ENCODE data around the gene APLN. TPM values are rescaled to one million over a fixed set of nuclear protein-coding genes. Genes with fewer than 3 reads are reported as not detected.

Gene APLN
- total and polyA plus RNA-seq, 9 of the 15 experiments (the other 6 are each of a cell fraction or from before 2014, with no cell fraction given), result 0.04 to 0.06 TPM; not detected in 7

GRCh38 chrX:129694805-129695204, 40.0 kb upstream of the APLN start (continued):
- no peak for TF ChIP-seq ZNF512 (tag; IDR thresholded peaks at IDR 0.05)
- TF ChIP-seq NFATC3 (IDR thresholded peaks at IDR 0.05), result no peak

GRCh38 chrX:129693354-129693753, 38.6 kb upstream of the APLN start:
- no peaks in the 10 kb centered on the region for H3K79me2 ChIP-seq (ENCODE audit: control insufficient read depth, insufficient read depth, low read length)
- CTCF ChIA-PET (ENCODE audit: low intra/inter-chr PET ratio), result no interaction called here
- in situ Hi-C loops (cut with MboI), result no loop called here
- WGBS (ENCODE audit: insufficient coverage, low coverage, missing lambda C conversion rate), result 6% methylated on average over 3 of the region's 3 CpGs
- no peak overlapping the region for H3K4me2 ChIP-seq (ENCODE audit: insufficient read depth, low read length)
- no peaks in the 10 kb centered on the region for H4K20me1 ChIP-seq (replicated peaks; ENCODE audit: control insufficient read depth, insufficient read depth, low read length)
- no peaks in the 10 kb centered on the region for H3K9me3 ChIP-seq (replicated peaks; ENCODE audit: control insufficient read depth, insufficient read depth, low read depth, low read length)
- ATAC-seq (no peak), DNase-seq (ENCODE audit: extremely low read depth in 1 of 4, low spot score in 3 of 4) (no peak), FAIRE-seq (no peak)
- H3K9ac ChIP-seq (ENCODE audit: insufficient read depth in 1 of 2, low read depth in 2 of 2, low read length in 2 of 2), result no peak overlapping the region
- TF ChIP-seq CEBPB (tag; IDR thresholded peaks at IDR 0.05) (0 out of 2 replicates have a peak, but pooled peaks have one; percentile 8), ZBTB1 (CRISPR knock-in tag; IDR thresholded peaks at IDR 0.05; ENCODE audit: borderline replicate concordance, low read depth) (no peak)
- H3K4me3 ChIP-seq, result no peak overlapping the region
- no peaks in the 10 kb centered on the region for H3K36me3 ChIP-seq (ENCODE audit: control insufficient read depth, insufficient read depth, low read length)
- no peaks in the 10 kb centered on the region for H3K4me1 ChIP-seq (replicated peaks in 1 of 2; ENCODE audit: control insufficient read depth in 2 of 2, insufficient read depth in 2 of 2, low read length in 2 of 2)
- no TSS peak for BruUV-seq (replicated peaks)
- intact Hi-C loops (cut with micrococcal nuclease), result no loop called here
- POLR2A ChIA-PET, result interaction anchor here (1.0 kb wide), 1 partner anchor 8 kb away, joined by 3 read pairs; no protein-coding TSS in a partner anchor
- peaks cover 5 to 38% of the 10 kb centered on the region in 2 experiments for H3K27me3 ChIP-seq (ENCODE audit: control insufficient read depth in 2 of 2, insufficient read depth in 2 of 2, low read length in 2 of 2)
- H3K27ac ChIP-seq (ENCODE audit: extremely low read depth, low read depth, low read length), result no peak overlapping the region
- no peaks in the 10 kb centered on the region for H3K9me1 ChIP-seq (ENCODE audit: control insufficient read depth, insufficient read depth, low read length)
- H2AFZ ChIP-seq (ENCODE audit: low read depth, low read length), result no peak overlapping the region
